ENCODE data around the gene ITSN1. TPM values are rescaled to one million over a fixed set of nuclear protein-coding genes. Genes with fewer than 3 reads are reported as not detected.

ITSN1 gene
- total and polyA plus RNA-seq, 4 donors = 20.3 to 112 (median 40.2) TPM

DNA sequence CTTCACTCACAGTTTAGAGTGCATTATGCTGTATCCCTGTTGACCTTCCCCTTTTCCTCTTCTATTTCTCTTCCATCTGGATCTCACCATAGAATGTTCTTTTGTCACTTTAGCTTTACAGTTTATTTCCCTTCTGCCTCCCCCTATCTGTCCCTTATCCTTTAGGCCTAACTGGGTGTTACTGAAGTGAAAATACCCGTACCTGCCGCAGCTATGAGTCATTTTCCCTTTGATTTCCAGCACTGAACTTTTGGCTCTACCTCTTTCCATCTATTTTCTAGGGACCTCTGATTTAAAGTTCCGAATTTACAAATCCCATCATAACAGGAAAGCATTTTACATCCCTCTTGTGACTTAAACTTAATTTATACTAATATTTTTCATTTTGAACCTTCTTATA lies 19.7 kb downstream of the ITSN1 start:
- Histone ChIP-seq H3K9me3 (ENCODE audit: control insufficient read depth in 4 of 4, low read length in 3 of 4) (no peaks in the 10 kb centered on the region), H3K9ac (ENCODE audit: low read depth in 1 of 2, low read length in 2 of 2) (no peak overlapping the region), H3K36me3 (ENCODE audit: control insufficient read depth in 4 of 4, insufficient read depth in 3 of 4, low read depth in 1 of 4, low read length in 3 of 4) (no peaks in the 10 kb centered on the region), H3K27ac (ENCODE audit: low read depth in 1 of 2, low read length in 2 of 2) (no peak overlapping the region), H3K4me1 (ENCODE audit: control insufficient read depth in 4 of 4, insufficient read depth in 4 of 4, low read length in 3 of 4) (peaks cover 0 to 11% (median 5%) of the 10 kb centered on the region in 4 donors), H3K27me3 (ENCODE audit: control insufficient read depth in 4 of 4, insufficient read depth in 4 of 4, low read length in 3 of 4) (no peaks in the 10 kb centered on the region), H3K4me3 (ENCODE audit: low read depth in 1 of 3, low read length in 3 of 3) (no peak overlapping the region)
- TF ChIP-seq SP1 (IDR thresholded peaks at IDR 0.05) (no peak), HNF4A (conservative IDR thresholded peaks at IDR 0.05) (no peak), GABPA (IDR thresholded peaks at IDR 0.05 in 1 of 2, conservative IDR thresholded peaks at IDR 0.05 in 1 of 2) (no peak), FOXA2 (IDR thresholded peaks at IDR 0.05) (no peak), TAF1 (conservative IDR thresholded peaks at IDR 0.05) (no peak)
- TF ChIP-seq, protein P1, sequence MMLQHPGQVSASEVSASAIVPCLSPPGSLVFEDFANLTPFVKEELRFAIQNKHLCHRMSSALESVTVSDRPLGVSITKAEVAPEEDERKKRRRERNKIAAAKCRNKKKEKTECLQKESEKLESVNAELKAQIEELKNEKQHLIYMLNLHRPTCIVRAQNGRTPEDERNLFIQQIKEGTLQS (IDR thresholded peaks at IDR 0.05) = no peak
- DNase-seq (ENCODE audit: low spot score) = no peak
- 92% methylated on average over 3 of the region's 3 CpGs for WGBS

DNA sequence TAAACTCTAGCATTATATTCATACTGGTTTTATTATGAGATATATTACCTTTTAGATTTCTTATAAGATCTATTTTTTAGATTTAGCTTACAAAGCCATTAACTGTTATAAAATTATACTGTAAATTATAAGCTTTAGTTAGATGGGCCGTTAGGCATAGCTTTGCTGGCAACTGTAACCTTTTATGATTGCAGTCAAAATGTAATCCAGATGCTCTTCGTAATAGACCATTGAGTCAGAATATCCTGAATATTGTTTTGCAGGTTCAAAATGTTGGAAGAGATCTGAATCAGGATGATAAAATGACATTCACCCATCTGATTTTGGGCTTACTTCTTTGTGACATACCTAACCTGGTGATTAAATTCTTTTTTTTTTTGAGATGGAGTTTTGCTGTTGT lies 20.9 kb downstream of the ITSN1 start:
- Histone ChIP-seq H3K27me3 (ENCODE audit: control insufficient read depth in 4 of 4, insufficient read depth in 4 of 4, low read length in 3 of 4) (no peaks in the 10 kb centered on the region), H3K4me3 (ENCODE audit: low read depth in 1 of 3, low read length in 3 of 3) (no peak overlapping the region), H3K9me3 (ENCODE audit: control insufficient read depth in 4 of 4, low read length in 3 of 4) (no peaks in the 10 kb centered on the region), H3K36me3 (ENCODE audit: control insufficient read depth in 4 of 4, insufficient read depth in 3 of 4, low read depth in 1 of 4, low read length in 3 of 4) (no peaks in the 10 kb centered on the region), H3K27ac (ENCODE audit: low read depth in 1 of 2, low read length in 2 of 2) (no peak overlapping the region), H3K4me1 (ENCODE audit: control insufficient read depth in 4 of 4, insufficient read depth in 4 of 4, low read length in 3 of 4) (peaks cover 4 to 13% (median 8%) of the 10 kb centered on the region in 4 donors), H3K9ac (ENCODE audit: low read depth in 1 of 2, low read length in 2 of 2) (no peak overlapping the region)
- TF ChIP-seq, protein P2, sequence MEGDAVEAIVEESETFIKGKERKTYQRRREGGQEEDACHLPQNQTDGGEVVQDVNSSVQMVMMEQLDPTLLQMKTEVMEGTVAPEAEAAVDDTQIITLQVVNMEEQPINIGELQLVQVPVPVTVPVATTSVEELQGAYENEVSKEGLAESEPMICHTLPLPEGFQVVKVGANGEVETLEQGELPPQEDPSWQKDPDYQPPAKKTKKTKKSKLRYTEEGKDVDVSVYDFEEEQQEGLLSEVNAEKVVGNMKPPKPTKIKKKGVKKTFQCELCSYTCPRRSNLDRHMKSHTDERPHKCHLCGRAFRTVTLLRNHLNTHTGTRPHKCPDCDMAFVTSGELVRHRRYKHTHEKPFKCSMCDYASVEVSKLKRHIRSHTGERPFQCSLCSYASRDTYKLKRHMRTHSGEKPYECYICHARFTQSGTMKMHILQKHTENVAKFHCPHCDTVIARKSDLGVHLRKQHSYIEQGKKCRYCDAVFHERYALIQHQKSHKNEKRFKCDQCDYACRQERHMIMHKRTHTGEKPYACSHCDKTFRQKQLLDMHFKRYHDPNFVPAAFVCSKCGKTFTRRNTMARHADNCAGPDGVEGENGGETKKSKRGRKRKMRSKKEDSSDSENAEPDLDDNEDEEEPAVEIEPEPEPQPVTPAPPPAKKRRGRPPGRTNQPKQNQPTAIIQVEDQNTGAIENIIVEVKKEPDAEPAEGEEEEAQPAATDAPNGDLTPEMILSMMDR (IDR thresholded peaks at IDR 0.05; ENCODE audit: low read depth, low read length, missing input control) = no peak
- no peak for TF ChIP-seq HNF4G (IDR thresholded peaks at IDR 0.05)
- 89% methylated on average over 2 of the region's 2 CpGs for WGBS
- DNase-seq (ENCODE audit: low spot score) = no peak

DNA sequence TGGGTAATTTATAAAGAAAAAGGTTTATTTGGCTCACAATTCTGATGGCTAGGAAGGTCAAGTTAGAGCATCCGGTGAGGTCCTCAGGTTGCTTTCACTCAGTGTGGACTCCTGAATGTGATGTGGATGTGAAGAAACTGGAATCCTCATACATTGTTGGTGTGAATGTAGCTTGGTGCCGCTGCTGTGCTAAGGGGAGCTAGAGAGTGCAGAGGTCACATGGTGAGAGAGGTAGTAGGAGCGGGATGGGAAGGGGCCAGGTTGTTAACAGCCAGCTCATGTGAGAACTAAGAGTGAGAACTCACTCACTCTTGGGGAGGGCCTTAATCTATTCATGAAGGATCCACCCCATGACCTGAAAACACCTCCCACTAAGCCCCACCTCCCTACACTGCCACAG lies 21.8 kb downstream of the ITSN1 start:
- Histone ChIP-seq H3K4me3 (ENCODE audit: low read depth in 1 of 3, low read length in 3 of 3) (no peak overlapping the region), H3K9ac (ENCODE audit: low read depth in 1 of 2, low read length in 2 of 2) (no peak overlapping the region), H3K36me3 (ENCODE audit: control insufficient read depth in 4 of 4, insufficient read depth in 3 of 4, low read depth in 1 of 4, low read length in 3 of 4) (no peaks in the 10 kb centered on the region), H3K9me3 (ENCODE audit: control insufficient read depth in 4 of 4, low read length in 3 of 4) (no peaks in the 10 kb centered on the region), H3K27me3 (ENCODE audit: control insufficient read depth in 4 of 4, insufficient read depth in 4 of 4, low read length in 3 of 4) (no peaks in the 10 kb centered on the region), H3K27ac (ENCODE audit: low read depth in 1 of 2, low read length in 2 of 2) (no peak overlapping the region), H3K4me1 (ENCODE audit: control insufficient read depth in 4 of 4, insufficient read depth in 4 of 4, low read length in 3 of 4) (peaks cover 9 to 21% (median 13%) of the 10 kb centered on the region in 4 donors)
- 96% methylated on average over 3 of the region's 3 CpGs for WGBS
- DNase-seq (ENCODE audit: low spot score) = no peak
- TF ChIP-seq, protein P2 (IDR thresholded peaks at IDR 0.05; ENCODE audit: low read depth, low read length, missing input control) = no peak
- TF ChIP-seq FOXA1 (IDR thresholded peaks at IDR 0.05) = no peak
- no peak for TF ChIP-seq SP1 (IDR thresholded peaks at IDR 0.05)
- TF ChIP-seq, protein P1 (IDR thresholded peaks at IDR 0.05) = no peak
- TF ChIP-seq, protein P3, sequence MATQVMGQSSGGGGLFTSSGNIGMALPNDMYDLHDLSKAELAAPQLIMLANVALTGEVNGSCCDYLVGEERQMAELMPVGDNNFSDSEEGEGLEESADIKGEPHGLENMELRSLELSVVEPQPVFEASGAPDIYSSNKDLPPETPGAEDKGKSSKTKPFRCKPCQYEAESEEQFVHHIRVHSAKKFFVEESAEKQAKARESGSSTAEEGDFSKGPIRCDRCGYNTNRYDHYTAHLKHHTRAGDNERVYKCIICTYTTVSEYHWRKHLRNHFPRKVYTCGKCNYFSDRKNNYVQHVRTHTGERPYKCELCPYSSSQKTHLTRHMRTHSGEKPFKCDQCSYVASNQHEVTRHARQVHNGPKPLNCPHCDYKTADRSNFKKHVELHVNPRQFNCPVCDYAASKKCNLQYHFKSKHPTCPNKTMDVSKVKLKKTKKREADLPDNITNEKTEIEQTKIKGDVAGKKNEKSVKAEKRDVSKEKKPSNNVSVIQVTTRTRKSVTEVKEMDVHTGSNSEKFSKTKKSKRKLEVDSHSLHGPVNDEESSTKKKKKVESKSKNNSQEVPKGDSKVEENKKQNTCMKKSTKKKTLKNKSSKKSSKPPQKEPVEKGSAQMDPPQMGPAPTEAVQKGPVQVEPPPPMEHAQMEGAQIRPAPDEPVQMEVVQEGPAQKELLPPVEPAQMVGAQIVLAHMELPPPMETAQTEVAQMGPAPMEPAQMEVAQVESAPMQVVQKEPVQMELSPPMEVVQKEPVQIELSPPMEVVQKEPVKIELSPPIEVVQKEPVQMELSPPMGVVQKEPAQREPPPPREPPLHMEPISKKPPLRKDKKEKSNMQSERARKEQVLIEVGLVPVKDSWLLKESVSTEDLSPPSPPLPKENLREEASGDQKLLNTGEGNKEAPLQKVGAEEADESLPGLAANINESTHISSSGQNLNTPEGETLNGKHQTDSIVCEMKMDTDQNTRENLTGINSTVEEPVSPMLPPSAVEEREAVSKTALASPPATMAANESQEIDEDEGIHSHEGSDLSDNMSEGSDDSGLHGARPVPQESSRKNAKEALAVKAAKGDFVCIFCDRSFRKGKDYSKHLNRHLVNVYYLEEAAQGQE (IDR thresholded peaks at IDR 0.05) = no peak
- no peak for TF ChIP-seq HNF4G (IDR thresholded peaks at IDR 0.05)
- no peak for TF ChIP-seq NR2F2 (IDR thresholded peaks at IDR 0.05)
- no peak for TF ChIP-seq HNF4A (conservative IDR thresholded peaks at IDR 0.05)
- TF ChIP-seq TAF1 (conservative IDR thresholded peaks at IDR 0.05) = no peak
- no peak for TF ChIP-seq FOXA2 (IDR thresholded peaks at IDR 0.05)
- no peak for TF ChIP-seq RAD21 (IDR thresholded peaks at IDR 0.05)
- no peak for TF ChIP-seq RXRA (IDR thresholded peaks at IDR 0.05)
- TF ChIP-seq YY1 (IDR thresholded peaks at IDR 0.05) = no peak
- TF ChIP-seq, protein P4, sequence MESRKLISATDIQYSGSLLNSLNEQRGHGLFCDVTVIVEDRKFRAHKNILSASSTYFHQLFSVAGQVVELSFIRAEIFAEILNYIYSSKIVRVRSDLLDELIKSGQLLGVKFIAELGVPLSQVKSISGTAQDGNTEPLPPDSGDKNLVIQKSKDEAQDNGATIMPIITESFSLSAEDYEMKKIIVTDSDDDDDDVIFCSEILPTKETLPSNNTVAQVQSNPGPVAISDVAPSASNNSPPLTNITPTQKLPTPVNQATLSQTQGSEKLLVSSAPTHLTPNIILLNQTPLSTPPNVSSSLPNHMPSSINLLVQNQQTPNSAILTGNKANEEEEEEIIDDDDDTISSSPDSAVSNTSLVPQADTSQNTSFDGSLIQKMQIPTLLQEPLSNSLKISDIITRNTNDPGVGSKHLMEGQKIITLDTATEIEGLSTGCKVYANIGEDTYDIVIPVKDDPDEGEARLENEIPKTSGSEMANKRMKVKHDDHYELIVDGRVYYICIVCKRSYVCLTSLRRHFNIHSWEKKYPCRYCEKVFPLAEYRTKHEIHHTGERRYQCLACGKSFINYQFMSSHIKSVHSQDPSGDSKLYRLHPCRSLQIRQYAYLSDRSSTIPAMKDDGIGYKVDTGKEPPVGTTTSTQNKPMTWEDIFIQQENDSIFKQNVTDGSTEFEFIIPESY (IDR thresholded peaks at IDR 0.05) = no peak
- TF ChIP-seq JUND (IDR thresholded peaks at IDR 0.05) = no peak
- TF ChIP-seq, protein P5, sequence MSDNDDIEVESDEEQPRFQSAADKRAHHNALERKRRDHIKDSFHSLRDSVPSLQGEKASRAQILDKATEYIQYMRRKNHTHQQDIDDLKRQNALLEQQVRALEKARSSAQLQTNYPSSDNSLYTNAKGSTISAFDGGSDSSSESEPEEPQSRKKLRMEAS (IDR thresholded peaks at IDR 0.05) = no peak
- TF ChIP-seq GABPA (IDR thresholded peaks at IDR 0.05 in 1 of 2, conservative IDR thresholded peaks at IDR 0.05 in 1 of 2) = no peak
- TF ChIP-seq EGR1 (IDR thresholded peaks at IDR 0.05; ENCODE audit: low read depth in 2 of 2) = no peak

Measured in liver (tissue), 9 donors.